Adrenal gland (tissue), 5 donors: ENCODE data around the gene MOGAT3.

Experiments
- CTCF ChIP-seq, 6 experiments: fragments of 450-650 bp in 4 of 6; fragments of 200-600 bp in 2 of 6; sonication (generic) in 1 of 6; IDR thresholded peaks; 1 replicate in 5 of 6; 2 replicates in 1 of 6; pipeline versions ENCODE4 v1.5.1 to v1.8.0; 2016 to 2021; ENCODE audit warnings: antibody characterized with exemption in 6 of 6, mild to moderate bottlenecking in 2 of 6, moderate library complexity in 1 of 6
- POLR2A ChIP-seq, 2 donors: fragments of 450-650 bp; IDR thresholded peaks; one replicate each; pipeline ENCODE4 v1.6.1; 2017; ENCODE audit warnings: antibody characterized with exemption in 2 of 2, mild to moderate bottlenecking in 2 of 2, moderate library complexity in 1 of 2
- donor health status: DM: no; HTN: no; CAD: no.

- TF ChIP-seq CTCF (IDR thresholded peaks at IDR 0.05) (no peak), POLR2A (IDR thresholded peaks at IDR 0.05) (no peak)
These were observed 30.0 kb downstream of the MOGAT3 start for GRCh38 chr7:101170617-101171441.
